HG03520 (cell line): ENCODE results near the gene USP35.
"Not testable (repeated sequence)": the region's sequence is repeated elsewhere in the genome, so short reads cannot be mapped to it uniquely, and the experiment has no call there.

Experiments
- ATAC-seq: cut with Tn5 transposase; IDR thresholded peaks from one replicate; pipeline ENCODE4 v1.9.1; 2021; ENCODE audit warnings: mild to moderate bottlenecking, moderate library complexity; ENCODE audit not compliant: unreplicated experiment

The USP35 gene

DNA sequence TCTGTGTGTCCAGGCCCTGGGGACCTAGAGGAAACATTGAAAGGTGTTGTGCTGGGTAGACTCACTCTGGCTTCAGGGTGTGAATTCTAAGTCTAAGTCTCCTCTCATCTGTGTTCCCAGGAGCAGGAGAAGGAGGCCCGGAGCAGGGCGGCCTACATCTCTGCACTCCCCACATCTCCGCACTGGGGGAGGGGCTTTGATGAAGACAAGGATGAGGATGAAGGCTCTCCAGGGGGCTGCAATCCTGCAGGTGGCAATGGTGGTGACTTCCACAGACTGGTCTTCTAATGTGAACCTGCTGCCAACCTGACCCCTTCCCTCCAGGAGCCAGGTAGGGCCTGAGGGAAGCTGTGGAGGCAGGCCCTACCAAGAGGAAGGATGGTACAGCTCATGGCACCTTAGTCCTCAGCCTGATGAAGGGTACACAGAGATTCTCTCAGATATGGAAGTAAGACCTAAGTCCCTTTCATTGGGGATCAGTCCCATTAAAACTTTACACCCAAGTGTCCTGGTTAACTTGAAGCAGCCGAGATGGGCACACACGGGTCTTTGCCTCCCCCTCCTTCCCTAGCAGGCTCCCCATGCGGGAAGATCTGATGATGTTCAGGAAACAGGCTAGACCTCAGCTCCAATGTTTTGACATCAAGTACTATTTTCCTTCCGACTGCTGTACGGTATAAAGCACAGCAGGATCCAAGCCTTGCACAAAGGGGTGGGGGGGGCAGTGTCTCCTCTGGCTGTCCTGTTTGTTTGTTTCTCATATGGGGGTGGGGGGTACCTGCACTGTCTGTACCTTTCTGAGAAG lies 25.0 kb downstream of the USP35 start:
- no peak for ATAC-seq

DNA sequence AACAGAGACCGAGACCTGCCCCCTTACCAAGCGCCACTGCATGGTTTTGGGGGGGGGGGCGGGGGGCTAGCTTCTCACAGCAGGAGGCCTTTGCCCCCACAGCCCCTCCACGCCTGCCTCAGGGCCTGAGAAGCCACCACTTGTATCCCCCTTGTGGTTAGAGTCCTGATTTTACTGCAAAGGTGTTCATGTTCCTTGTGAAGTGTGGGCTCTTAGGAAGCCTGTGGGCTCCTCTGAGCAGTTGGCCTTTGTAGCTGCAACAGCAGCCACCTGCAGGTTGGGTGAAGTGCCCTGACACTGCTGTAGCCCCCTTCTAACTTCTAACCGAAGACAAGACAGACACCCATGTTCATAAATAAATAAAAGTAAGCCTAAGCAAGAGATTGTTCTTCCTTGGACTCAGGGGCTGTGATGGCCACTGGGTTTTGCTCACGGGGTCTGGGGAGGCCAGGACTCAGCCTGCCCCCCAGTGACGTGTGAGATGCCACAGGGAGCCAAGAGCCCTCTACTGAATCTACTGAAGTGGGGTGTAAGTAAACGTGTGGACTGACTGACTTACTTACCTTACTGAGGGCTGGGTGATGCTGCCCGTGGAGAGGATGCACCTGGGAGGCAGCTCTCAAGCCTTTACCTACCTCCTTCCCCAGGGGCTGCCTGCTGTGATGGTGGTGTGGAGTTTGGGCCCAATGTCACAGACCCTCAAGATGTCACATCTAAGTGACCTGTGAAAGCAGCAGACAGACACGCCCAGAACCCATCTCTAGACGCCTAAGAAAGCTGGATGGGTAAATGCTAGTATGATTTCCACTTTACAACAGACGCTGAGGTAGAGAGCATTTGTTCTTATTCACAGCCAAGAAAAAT lies 25.8 kb downstream of the USP35 start:
- ATAC-seq, result no peak

DNA sequence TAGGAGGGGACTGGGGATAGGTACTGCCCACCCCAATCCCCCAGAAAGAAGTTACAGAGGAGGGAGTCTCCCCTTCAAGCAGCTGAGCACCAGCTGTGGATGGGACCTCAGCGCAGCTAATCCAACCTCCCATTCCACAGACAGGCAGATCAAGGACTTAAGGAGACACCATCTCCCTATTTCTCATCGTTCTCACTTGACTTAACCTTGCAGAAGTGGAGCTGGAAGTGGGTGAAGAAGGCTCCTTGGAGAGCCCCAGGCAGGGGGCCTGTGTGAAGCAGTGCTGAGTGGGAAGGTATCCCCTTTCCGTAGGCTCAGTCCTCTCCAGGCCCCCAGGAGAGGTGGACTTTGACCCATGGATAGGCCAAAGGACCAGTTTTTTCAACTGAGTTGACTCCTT lies 27.3 kb downstream of the USP35 start:
- no peak for ATAC-seq

DNA sequence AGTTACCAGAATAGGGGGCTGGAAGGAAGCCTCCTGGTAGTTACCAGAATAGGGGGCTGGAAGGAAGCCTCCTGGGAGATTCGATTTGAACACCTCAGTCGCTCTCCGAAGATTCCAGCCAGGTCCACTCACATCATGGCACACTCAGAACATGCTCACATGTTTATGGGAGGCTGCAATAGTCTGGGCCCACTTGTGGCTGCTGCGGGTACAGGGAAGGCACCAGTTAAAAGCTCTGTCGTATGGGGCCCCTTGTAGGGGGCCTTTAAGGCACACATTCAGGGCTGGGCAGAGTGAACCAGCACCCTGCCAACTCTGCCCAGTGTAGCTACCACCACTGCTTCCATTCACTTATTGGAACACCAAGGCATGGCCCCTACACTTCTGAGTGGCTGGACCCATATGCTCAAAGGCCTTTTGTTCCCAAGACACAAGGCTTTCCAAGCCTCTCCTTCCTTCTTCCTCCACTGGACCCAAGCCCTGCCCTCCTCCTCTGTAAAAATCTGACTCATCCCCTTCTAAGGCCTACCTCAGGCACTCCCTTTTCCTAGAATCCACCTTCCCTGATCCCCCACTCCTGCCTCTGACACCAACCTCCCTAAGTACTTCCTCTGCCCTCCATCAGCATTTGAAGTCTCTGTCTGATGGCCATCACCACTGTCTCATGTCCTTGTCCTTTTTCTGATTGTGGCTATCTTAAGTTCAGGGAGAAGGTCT lies 28.0 kb downstream of the USP35 start:
- no peak for ATAC-seq

DNA sequence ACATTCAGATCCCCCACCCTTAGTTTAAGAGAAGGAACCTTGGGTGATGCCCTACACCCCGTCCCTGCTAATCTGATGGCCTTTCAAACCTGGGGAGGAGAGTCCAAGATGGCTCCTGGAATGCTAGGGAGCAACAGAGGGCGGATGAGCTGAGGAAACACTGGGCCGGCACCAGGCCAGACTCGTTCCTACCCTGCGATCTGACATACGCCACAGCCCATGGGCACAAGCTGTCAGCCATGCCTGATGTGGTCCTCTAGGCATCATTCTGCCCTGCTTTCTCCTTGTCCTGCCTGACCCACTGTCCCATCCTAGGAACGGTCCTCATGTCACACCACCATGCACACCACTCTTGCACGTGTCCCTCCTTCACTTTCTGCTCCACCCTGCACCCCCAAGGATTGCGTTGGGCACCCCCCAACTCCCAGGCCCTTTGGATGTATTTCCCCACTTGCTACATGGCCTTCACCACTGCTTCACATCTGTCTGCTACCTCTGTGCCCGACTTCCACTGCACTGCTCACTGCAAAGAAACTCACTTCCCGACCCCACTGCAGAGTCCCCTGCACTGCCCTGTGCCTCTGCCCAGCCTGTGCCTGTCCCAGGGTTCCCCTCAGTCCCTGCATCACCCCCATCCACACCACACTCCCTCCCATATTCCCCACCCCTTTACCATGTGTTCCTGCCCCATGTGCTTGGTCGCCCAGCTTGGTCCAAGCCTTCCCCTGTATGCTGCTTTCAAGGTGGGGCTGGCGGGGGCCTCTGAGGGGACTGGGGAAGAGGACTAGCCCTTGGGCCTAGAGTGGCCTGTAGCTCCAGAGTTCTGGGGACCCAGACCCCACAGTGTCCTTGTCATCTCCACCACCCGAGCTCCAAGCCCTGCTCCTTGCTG lies 29.2 kb downstream of the USP35 start:
- ATAC-seq, result no peak

DNA sequence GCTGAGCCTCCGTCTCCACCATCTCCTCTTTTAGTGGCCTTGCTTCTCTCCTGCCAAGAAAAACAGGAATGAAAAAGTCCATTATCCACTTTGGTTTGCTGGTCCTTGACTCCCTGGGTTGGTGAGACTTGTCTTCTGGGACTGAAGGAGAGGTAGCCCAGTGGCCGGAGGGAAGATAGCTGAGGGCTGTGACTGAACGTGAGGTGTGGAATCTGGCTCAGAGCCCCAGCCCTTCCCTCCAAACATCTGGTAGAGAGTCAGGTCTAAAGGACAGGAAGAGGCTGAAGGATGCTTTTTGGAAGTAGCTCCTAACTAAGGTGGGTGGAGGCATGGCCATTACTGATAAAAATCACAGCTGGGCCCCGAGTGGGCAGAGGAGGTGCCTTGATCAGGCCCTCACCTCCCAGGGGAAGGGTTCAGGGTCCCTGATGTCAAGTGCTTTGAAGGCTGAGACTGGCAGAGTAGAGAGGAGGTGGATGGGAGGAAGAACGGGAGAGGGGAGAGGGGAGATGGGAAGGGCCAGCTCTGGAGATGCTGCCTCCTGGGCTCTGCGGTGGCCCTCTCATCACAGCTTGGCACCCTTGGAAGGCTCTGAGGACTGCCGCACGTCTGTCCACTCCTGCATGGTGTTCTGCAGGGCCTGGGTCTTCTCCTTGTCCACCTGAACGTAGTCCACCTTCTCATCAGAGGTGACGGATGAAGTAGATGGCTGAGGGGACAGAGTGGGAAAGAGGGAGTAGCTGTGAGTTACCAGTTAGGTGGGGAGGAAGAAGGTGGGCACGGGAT lies 30.2 kb downstream of the USP35 start:
- ATAC-seq, result no peak

DNA sequence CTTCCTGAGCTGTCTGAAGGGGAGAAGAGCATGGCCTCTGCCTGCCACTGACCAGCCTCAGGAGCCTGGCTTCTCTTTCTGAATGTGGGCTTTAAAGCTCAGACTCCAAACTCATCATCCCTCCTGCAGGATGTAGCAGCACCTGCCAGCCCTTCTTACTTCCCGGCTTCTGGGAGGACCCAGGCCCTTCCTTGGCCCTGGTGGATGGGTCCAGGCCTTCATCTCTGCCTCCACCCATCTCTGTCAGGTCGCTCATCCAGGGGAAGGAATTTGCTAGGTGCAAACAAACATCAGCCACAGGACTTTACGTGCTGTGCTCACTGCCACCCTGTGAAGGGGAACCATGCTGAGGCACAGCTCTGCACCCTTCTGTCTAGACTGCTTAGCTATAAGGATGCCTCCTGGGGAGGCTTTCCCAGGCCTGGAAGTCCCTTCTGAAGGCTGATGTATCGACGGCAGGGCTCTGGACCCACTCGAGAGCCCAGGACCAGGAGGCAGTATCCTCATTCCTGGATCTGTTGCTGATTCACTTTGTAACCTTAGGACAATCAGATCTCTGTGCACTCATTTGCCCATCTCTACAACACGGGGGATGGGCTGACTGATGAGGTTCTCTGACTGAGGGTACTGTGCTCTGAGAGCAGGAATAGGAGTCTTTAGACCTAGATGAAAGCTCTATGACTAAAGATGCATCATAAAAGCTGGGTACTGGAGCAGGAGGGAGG lies 30.9 kb downstream of the USP35 start:
- no peak for ATAC-seq

DNA sequence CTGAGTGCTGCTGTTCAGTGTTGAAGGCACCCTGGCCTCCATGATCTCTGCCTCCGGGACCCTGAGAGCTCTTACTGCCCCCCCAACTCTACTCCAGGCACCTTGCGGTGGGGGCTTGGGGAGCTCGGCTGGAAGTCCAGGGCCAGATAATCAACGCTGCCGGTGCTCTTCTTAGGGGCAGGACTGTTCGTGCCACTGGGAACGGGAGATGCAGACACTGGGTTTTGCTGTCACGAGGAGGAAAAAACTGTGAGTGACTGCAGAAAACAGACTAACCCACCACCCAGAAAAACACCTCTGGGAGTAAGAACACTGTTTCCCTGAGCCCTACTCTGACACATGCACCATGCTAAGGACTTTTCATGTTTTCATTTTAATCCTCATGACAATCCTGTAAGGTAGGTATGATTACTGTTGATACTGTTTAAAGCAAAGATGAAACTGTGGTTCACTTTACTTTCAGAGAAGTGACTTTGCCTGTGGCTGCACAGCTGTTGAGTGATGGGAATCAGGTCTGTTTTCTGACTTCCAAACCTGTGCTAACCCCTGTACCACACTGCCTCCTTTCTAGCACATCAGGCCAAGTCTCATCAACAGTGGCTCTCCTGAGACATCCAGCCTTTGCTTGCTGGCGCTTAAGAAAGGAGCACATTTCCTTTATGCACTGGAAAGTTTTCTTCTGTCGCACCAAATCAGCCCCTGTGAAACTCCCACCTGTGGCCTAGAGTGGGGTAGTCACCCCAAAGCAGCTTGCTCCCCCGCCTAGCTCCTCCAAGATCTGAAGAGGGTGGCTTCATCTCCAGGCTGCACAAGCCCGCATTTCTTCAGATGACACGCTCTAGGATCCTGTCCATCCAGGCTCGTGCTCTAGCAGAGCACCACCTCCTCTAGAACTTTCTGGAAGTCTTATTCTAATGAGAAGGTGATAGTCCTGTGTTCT lies 31.8 kb downstream of the USP35 start:
- ATAC-seq, result no peak

DNA sequence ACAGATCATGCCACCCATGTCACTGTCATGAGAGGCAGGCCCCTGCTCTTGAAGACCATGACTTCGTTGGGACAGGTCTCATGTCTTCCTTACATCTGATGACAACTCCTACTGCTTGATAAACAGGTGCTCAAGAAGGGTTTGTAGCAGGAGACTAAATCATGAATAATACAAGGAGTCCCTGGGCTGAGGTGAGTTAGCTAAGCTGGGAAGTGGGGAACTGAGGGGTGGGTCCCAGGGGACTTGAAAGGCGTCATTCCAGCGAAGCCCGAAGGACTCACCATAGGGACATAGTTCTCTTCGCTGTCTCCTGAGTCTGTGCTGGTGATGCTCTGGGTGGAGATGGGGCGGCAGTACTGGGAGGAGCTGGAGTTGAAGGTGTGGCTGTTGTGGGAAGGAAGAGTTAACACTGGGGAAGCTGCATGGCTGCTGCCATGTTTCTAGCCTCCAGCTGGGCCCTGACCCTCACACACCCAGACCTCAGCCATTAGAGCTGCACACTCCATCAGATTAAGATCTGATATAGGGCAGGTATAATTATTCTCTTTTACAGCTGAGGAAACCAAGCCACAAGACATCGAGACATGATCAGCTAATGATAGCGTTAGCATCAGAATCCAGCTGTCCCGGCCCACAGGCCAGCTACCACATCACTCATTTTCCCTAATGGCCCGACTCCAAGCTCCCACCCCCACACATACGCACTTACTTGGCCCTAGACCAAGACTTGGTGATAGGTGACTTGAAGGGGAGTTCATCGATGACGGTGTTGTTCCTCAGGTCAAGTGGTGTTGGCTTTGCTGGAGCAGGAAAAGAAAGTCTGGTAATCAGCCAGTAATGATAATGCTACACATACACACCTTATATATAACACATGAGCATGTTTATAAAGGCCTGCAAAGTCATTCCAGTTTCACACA lies 32.9 kb downstream of the USP35 start:
- no peak for ATAC-seq

DNA sequence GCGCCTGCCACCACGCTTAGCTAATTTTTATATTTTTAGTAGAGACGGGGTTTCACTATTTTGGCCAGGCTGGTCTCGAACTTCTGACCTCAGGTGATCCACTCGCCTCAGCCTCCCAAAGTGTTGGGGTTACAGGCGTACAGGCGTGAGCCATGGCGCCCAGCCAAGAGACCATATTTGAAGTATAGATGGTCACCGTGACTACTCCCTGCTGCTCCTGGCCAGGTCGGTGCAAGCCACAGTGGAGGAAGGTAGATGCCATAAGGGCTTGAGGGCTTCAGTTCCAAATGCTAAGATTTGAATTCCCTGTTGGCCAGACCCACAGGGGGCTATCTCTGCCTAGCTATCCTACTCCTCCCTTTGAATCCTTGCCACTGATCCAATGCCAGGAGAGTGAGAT lies 34.0 kb downstream of the USP35 start:
- ATAC-seq, result not testable (repeated sequence)

DNA sequence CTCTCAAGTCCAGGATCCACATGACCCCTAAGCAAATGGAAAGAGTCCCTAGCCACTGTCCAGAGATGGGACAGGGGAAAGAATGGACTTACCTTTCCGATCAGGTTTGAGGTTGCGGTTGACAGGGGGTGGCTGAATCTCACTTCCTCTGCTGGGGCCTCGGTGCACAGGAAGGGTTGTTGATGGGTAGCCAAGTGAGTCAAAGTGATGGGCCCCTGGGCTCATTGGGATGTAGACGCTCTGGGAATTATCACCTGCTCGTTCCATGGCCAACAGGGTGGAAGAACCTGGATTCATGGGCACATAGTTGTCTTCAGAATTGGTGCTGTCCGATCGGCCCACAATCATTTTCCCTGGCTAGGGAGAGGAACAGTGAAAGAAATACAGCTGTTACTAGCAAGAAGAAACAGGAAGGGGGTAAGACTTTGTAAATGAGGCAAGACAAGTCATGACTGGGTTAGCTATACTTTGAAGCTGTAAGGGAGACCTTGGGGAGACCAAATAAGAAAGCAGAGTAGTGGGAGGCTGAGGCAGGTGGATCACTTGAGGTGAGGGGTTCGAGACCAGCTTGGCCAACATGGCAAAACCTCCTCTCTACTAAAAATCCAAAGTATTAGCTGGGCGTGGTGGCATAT lies 34.7 kb downstream of the USP35 start:
- peak; percentile 53 for ATAC-seq

DNA sequence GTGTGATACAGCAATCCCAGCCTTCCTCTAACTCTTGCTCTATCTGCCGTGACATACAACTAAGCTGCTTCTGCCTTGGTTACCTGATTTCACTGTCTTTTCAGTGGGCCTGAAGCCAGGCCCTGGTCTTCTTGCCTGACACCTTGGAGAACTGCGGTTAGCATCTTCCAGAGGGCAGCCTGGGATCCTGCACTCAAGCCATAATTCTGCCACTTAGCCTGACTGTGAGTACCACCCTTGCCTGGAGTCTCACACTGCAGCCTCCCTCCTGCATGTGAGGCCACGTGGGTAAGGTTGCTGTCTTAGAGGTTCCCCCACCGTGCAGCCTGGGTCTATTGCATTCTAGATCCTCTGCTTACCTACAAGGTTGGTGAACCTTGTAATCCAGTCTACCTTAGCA lies 35.8 kb downstream of the USP35 start:
- ATAC-seq, result no peak

DNA sequence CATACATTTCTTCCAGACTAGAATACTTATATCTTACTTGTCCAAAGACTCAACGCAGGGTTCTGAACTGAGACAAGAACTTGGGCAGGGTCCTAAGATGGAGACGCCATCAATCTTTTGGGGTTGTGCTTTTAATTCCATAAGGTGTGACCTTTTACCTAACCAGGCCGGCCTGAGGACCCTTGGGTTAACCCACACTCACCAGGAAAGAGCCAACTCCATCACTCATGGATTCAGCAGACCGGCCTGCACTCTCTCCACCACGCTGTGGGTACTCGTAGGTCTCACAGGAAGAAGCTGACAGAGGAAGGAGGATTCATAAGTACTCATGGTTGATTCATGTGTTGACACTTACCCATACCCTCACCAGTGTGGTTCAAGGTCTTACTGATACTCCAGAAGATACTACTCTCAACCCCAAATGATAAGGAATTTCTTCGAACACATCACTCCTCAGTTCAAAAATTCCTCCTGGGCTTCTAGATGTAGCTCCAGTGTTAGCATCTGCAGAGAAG lies 36.2 kb downstream of the USP35 start:
- ATAC-seq, result no peak

DNA sequence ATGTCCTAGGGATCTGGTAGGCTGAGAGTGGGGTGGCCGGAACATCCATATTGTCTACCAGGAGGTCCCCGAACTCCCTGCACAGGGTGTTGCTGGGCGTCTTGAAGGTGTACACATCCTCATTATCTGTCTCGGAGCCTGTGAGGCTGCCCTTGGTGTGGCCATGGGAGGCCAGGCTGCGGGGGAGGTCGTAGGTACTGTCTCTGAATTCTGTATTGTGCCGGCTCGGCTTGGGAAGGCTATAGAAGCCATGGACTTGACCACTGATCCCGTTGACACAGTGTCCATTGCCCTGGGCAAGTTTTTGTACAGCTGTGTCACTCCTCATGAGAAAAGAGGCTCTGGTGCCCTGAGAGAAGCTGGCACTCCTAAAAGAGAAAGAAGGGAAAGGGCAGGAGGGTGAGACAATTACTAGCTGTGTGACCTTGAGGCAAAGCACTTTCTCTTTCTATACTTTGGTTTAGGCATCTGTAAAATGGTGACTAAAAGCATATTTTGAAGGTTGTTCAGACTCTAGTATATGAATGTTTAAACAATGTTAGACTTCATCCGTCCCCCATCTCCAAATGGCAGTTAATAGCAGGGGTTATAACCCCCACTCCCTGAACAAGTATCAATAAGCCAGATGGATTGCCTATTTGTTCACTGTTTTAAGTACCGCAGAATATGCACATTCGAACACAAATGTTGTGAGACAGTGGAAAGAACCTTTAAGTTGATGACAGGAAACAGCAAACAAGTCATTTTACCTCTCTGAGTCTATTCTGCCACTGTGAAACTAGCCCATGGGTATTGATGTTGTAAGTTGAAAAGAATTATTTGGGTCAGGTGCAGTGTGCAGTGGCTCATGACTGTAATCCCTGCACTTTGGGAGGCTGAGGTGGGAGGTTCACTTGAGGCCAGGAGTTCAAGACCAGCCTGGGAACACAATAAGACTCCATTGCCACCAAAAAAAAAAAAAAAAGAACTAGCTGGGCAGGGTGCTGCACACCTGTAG lies 38.3 kb downstream of the USP35 start:
- no peak for ATAC-seq

DNA sequence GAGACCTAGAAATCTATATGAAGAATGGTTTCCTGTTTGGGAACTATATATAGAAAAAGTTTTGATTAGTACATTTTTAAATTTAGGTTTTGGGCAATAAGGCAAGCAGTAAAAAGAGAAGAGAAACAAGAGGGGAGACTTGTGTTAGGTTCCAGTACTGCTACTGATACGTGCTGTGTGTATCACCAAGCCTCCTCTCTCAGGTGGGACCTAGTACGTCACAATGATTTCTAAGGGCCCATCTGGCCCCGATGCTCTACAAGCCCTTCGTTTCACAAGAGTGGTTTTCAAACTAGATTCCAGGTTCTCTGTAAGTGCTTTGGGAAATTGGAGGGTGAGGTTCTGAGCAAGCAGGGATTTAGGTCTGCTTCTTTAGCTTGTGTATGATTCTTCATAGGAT lies 39.2 kb downstream of the USP35 start:
- ATAC-seq, result peak; percentile 41
